Ureter (tissue), 1 donor: ENCODE measurements around the gene OTOG. TPM values are rescaled to one million over a fixed set of nuclear protein-coding genes. Genes with fewer than 3 reads are reported as not detected.

Experiments used
- DNase-seq: peaks from one replicate; pipeline ENCODE4 v3.0.0-alpha.2; 2020; ENCODE audit warnings: low spot score
- total RNA-seq: library from RNA; stranded (reverse); gene quantifications from one replicate; pipeline ENCODE4 v1.2.4, GENCODE V29; 2023
- donor health status: DM: yes; HTN: yes; CAD: no.

The OTOG gene, protein sequence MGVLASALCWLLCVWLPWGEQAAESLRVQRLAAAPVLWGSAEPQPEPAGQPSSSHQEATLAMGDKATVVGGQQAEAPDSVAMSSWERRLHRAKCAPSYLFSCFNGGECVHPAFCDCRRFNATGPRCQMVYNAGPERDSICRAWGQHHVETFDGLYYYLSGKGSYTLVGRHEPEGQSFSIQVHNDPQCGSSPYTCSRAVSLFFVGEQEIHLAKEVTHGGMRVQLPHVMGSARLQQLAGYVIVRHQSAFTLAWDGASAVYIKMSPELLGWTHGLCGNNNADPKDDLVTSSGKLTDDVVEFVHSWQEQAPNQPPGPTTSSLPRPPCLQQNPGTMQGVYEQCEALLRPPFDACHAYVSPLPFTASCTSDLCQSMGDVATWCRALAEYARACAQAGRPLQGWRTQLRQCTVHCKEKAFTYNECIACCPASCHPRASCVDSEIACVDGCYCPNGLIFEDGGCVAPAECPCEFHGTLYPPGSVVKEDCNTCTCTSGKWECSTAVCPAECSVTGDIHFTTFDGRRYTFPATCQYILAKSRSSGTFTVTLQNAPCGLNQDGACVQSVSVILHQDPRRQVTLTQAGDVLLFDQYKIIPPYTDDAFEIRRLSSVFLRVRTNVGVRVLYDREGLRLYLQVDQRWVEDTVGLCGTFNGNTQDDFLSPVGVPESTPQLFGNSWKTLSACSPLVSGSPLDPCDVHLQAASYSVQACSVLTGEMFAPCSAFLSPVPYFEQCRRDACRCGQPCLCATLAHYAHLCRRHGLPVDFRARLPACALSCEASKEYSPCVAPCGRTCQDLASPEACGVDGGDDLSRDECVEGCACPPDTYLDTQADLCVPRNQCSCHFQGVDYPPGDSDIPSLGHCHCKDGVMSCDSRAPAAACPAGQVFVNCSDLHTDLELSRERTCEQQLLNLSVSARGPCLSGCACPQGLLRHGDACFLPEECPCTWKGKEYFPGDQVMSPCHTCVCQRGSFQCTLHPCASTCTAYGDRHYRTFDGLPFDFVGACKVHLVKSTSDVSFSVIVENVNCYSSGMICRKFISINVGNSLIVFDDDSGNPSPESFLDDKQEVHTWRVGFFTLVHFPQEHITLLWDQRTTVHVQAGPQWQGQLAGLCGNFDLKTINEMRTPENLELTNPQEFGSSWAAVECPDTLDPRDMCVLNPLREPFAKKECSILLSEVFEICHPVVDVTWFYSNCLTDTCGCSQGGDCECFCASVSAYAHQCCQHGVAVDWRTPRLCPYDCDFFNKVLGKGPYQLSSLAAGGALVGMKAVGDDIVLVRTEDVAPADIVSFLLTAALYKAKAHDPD (N-terminal part only)
- 0.31 TPM for total RNA-seq

DNA sequence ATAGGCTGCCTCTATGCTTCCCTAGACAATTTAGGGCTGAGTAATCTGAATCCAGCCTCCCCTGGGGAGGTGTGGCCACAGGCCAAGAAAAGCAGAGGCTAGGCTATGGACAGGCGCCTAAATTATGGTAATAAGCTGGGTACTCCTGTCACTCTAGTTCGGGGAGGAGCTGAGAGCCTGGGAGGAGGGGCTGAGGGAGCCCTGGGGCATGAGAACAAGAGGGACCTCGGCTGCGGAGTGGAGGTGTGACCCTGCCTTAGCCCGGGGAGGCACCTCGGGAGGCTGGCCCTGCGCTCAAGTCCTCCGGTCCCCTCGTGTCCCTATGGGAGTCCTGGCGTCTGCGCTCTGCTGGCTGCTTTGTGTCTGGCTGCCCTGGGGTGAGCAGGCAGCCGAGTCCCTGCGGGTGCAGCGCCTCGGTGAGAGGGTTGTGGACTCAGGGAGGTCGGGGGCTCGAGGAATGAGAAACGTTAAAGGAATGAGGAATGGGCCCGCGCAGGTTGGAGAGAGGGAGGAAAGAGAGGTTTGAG is at the start of gene OTOG:
Gene OTOG (plus strand): TSS at position 209 of the 527 bp plus-strand sequence. CDS start 114 bp downstream, at position 323.
- no peak for DNase-seq

GRCh38 chr11:17498058-17498457 is 49.0 kb upstream of the OTOG start:
- DNase-seq = no peak

DNA sequence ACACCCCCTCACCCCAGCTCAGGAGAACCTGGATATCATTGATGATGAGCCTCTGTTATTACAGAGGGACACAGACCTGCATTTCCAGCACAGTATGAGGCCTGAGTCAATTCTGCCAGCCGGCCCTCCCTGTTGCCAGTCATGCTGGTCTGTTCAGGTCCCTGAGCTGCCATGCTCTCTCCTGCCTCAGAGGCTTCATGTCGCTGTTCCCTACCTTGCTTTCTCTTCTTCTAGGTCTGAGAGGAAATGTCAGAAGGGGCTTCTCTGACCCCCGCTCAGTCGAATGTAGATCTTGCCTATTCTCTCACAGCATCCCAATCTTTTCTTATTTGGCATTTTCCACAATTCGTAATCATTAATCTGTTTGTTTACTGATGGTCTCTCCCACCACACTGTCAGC is 48.6 kb upstream of the OTOG start:
- no peak for DNase-seq

DNA sequence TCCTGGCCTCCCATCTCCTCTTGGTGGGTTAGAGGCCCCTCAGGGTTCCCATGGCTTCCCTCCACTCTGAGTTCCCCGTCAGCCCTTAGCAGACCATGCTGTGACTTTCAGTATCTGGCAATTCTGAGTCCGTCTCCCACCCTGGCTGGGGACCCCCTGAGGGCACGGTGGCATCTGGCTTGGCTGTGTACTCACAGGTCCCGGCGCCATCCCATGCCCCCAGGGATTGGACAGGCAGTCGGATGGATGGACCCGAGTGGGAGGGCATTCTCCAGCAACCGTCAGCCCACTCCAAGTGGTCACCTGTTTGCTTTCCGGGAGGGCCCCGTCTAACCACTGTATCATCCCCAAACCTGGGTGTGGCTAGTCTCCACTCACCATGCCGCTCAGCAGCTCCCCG is 46.4 kb upstream of the OTOG start:
- DNase-seq = no peak

- DNase-seq = no peak
These were observed 44.4 kb upstream of the OTOG start for GRCh38 chr11:17502630-17503029.

- peak; percentile 85 for DNase-seq
These were observed 42.5 kb upstream of the OTOG start for GRCh38 chr11:17504330-17505107.

DNA sequence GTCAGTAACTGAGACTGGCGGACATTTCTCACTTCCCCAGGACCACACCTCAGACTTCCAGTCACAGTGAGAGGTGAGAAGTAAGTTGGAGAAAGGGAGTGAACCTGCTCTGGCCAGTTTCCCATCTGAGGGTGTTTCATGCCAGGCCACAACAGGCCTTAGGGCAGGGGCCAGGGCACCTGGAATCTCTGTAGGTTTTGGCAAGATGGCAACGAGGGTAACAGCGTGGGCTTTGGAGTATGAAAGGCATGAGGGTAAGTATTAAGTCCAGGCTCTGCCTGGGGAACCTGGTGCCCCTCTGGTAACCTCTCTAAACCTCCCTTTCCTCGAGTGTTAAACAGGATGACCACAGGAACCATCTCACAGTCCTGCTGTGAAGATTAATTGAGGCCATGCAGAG is 41.9 kb upstream of the OTOG start:
- no peak for DNase-seq

- DNase-seq = no peak
These were observed 40.7 kb upstream of the OTOG start for GRCh38 chr11:17506314-17506713.

GRCh38 chr11:17506942-17507341 is 40.1 kb upstream of the OTOG start:
- no peak for DNase-seq

GRCh38 chr11:17507773-17508172 is 39.3 kb upstream of the OTOG start:
- DNase-seq = no peak

- DNase-seq = no peak
These were observed 38.8 kb upstream of the OTOG start for GRCh38 chr11:17508306-17508705.

DNA sequence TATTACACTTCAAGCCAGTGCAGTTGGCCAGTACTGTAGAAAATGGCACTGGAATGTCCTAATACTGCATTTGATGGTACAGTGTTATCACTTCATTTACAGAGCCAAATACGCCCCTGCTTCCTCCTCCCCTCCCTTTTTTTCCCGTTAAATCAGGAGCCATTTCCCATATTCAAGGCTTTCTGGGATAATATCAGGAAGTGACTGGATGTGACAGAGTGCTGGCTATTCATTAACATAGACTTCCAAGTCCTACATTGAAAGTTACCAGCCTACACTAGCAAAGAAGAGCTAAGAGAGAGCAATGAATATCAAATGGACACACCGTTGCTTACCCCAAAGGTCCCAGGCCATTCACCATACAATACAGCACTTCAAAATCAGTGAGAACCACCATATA is 38.3 kb upstream of the OTOG start:
- no peak for DNase-seq

DNA sequence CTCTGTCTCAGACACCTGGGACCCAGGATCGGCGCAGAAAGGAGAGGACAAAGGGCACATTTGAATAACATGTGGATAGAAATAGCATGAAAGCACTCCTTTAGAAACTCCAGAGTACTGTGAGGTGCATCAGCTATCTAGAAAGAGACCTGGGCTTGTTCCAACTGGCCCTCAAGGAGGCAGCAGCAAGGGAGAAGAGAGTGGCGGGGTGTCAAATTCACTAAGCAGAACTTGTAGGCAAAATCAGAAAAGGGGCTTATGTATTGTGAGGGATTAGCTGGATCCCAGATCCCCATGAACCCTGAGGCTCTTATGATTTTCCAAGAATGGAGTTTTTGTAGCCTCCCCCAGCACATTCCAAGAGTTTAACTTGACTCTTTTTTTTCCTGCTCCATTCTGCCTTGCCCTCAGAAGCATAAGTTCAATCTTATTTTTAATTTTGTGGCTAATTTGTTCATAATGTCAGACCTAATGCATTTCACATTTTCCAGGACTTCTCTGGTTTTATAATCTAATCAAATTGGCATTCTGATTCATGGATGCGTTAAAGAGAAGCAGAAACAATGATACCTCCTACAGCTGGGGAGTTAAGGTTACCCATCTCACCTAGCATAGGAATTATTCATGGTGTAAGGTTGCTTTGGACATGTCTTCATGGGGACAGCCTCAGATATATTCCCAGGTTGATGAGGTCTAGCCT is 36.4 kb upstream of the OTOG start:
- no peak for DNase-seq

- no peak for DNase-seq
These were observed 35.5 kb upstream of the OTOG start for GRCh38 chr11:17511571-17511970.

- DNase-seq = no peak
These were observed 35.0 kb upstream of the OTOG start for GRCh38 chr11:17512101-17512500.

DNA sequence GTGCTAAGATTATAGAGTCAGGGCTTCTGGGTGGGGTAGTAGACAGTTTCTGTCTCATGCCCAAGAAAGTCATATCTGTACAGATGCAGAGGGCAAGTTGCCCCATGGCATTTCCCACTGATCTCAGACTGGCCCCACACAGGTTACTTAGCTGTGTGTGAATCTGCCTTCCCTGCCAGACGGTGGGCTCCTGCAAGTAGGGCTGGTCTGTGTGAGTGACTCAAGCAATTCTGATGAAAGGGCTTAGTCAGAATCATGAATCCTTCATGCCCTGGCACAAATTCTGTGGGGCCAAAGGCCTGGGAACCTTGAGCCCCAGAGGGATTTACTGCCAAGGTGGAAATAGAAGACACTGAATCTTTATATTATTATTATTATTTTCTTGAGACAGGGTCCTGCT is 33.2 kb upstream of the OTOG start:
- no peak for DNase-seq

GRCh38 chr11:17514476-17514875 is 32.6 kb upstream of the OTOG start:
- no peak for DNase-seq

DNA sequence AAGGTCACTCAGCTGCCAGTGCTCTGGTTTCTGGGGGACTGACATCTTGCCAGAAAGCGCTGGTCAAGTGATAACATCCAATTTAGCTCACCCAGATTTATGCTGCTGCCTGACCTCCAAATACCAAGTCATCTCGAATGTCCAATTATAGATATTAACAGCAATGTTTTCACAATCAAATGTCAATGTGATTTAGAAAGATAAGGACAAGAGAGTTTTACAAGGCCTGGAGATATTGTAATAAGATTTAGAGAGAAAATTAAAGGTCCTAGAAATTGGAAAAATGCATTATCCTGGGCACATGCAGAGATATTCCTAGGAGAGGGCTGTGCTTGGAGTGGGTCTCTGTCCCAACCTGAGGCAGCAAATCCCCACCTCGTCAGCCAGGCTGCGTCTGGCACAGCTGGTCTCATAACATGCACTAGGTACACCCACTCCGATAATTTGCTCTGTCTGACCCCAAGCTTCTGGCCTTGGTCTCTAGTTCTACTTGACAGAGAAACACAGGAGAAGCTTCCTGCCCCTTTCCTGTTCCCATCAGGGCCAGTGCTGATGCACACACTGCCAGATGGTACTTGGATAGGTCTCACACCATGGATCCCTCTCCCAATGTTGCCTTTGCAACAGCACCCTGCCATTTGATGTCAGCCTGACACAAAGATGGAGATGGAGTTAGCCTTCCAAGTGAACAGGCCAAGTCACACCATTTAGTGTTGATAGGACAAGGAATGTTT is 31.4 kb upstream of the OTOG start:
- DNase-seq = no peak

- DNase-seq = no peak
These were observed 30.4 kb upstream of the OTOG start for GRCh38 chr11:17516551-17517150.
